Testis (tissue), 3 donors: ENCODE results near the gene TUBB4A. TPM values are rescaled to one million over a fixed set of nuclear protein-coding genes. Genes with fewer than 3 reads are reported as not detected.

Source experiments
- DNase-seq: peaks from one replicate; pipeline ENCODE4 v3.0.0-alpha.2; 2019
- H3K27ac ChIP-seq, 2 donors: fragments of 200-600 bp; sonication (generic); one replicate each; pipeline ENCODE4 v1.5.1; 2019
- H3K27me3 ChIP-seq: fragments of 200-600 bp; sonication (generic); one replicate; pipeline ENCODE4 v1.5.1; 2019
- H3K36me3 ChIP-seq: fragments of 200-600 bp; sonication (generic); one replicate; pipeline ENCODE4 v1.5.1; 2017; ENCODE audit warnings: low read depth; ENCODE audit errors: missing control alignments
- H3K4me1 ChIP-seq: fragments of 200-600 bp; sonication (generic); one replicate; pipeline ENCODE4 v1.5.1; 2019
- H3K4me3 ChIP-seq, 2 donors: fragments of 200-600 bp; sonication (generic); one replicate each; pipeline ENCODE4 v1.5.1; 2017 to 2019
- H3K9me3 ChIP-seq: fragments of 200-600 bp; sonication (generic); one replicate; pipeline ENCODE4 v1.5.1; 2017
- CTCF ChIP-seq, 3 experiments: fragments of 450-650 bp in 2 of 3; fragments of 200-600 bp in 1 of 3; sonication (generic) in 1 of 3; IDR thresholded peaks; one replicate each; pipeline ENCODE4 v1.5.1; 2016 to 2019; ENCODE audit warnings: antibody characterized with exemption in 3 of 3, mild to moderate bottlenecking in 2 of 3, moderate library complexity in 1 of 3
- POLR2A ChIP-seq: fragments of 450-650 bp; IDR thresholded peaks from one replicate; pipeline ENCODE4 v1.6.1; 2017; ENCODE audit warnings: antibody characterized with exemption, mild to moderate bottlenecking, moderate library complexity
- WGBS, 2 donors: methylation state at CpG; one replicate each; pipeline ENCODE4 v1.1.5; 2018; 5-methylcytosine and 5-hydroxymethylcytosine counted together
- intact Hi-C: fragments of 100-400 bp; cut with DNase I; formaldehyde crosslinking; loops from one replicate; pipeline ENCODE4 v1.15.1; 2023; ENCODE audit warnings: low total_unique reads
- polyA plus RNA-seq: library from polyadenylated mRNA; stranded (reverse); fragments of 350-450 nt; fragmentation: Illumina TruSeq; extraction: RNeasy Lipid Tissue Mini Kit (QIAGEN cat#74804); gene quantifications from one replicate; pipeline ENCODE4 v1.2.3, GENCODE V29; 2014; ENCODE audit warnings: low read depth, low replicate concordance; ENCODE audit not compliant: insufficient read depth
- total RNA-seq, 2 donors: library from RNA; depleted of rRNA; stranded (reverse); fragments of >200 nt; gene quantifications; one replicate each; pipeline ENCODE4 v1.2.3, GENCODE V29; 2016

Gene TUBB4A
- total and polyA plus RNA-seq, 3 donors from 2014 or later: 205 to 277 (median 217) TPM

DNA sequence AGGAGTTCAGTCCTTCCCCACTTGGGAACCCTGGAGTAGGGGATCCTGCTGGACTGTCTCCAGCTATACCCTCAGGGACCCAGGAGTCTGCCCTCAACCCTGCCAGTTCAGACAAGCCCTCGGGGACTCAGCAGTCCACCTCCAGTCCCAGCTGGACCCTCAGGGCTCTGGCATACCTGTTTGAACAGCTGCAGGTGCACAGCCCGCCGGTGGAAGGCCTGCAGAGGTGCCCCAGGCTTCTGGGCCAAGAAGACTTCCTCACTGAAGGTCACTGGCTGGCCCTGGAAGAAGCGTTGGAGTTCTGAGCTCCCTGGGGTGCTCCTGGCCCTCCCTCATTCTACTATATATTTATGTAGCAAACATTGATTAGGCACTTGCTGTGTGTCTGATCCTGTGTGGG is 29.4 kb downstream of the TUBB4A start:
- 11 to 52% methylated on average over 1 to 4 of the region's 4 CpGs for WGBS, 2 donors
- Histone ChIP-seq H3K27ac (no peak overlapping the region), H3K27me3 (no peaks in the 10 kb centered on the region), H3K9me3 (no peaks in the 10 kb centered on the region), H3K4me1 (no peaks in the 10 kb centered on the region), H3K36me3 (no peaks in the 10 kb centered on the region), H3K4me3 (no peak overlapping the region)
- DNase-seq: no peak
- intact Hi-C loops: no loop called here
- no peak for TF ChIP-seq CTCF (IDR thresholded peaks at IDR 0.05)
- TF ChIP-seq POLR2A: no peak

- Histone ChIP-seq H3K27me3 (no peaks in the 10 kb centered on the region), H3K9me3 (no peaks in the 10 kb centered on the region), H3K4me1 (no peaks in the 10 kb centered on the region), H3K27ac (no peak overlapping the region), H3K36me3 (no peaks in the 10 kb centered on the region), H3K4me3 (no peak overlapping the region)
- no peak for DNase-seq
- TF ChIP-seq CTCF (IDR thresholded peaks at IDR 0.05): no peak
- no peak for TF ChIP-seq POLR2A
- WGBS, 2 donors: 85 to 91% methylated on average over 13 to 14 of the region's 14 CpGs
- intact Hi-C loops: no loop called here
These were observed 31.0 kb downstream of the TUBB4A start for GRCh38 chr19:6471076-6471475.

DNA sequence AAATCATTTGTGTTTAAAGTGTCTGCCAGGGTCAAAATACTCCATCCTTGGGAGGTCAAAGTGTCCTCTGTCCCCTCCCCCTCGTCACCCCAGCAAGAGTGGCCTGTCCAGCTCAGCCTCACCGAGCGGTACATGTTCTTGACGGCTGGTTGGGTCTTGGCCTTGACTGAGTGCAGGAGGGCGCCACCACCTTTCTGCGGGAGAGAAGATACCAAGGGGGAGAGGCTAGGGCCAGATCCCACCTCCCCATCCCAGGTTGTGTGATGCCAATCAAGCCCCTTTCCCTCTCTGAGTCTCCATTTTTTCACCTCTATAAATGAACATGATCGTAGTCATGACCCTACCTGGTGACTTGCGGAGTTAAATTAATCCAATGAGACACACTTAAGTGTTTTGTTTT is 31.9 kb downstream of the TUBB4A start:
- WGBS, 2 donors: 60 to 64% methylated on average over 8 of the region's 8 CpGs
- intact Hi-C loops: no loop called here
- Histone ChIP-seq H3K27ac (no peak overlapping the region), H3K27me3 (no peaks in the 10 kb centered on the region), H3K36me3 (no peaks in the 10 kb centered on the region), H3K4me3 (no peak overlapping the region), H3K9me3 (no peaks in the 10 kb centered on the region), H3K4me1 (no peaks in the 10 kb centered on the region)
- DNase-seq: no peak
- no peak for TF ChIP-seq POLR2A
- TF ChIP-seq CTCF (IDR thresholded peaks at IDR 0.05): no peak

DNA sequence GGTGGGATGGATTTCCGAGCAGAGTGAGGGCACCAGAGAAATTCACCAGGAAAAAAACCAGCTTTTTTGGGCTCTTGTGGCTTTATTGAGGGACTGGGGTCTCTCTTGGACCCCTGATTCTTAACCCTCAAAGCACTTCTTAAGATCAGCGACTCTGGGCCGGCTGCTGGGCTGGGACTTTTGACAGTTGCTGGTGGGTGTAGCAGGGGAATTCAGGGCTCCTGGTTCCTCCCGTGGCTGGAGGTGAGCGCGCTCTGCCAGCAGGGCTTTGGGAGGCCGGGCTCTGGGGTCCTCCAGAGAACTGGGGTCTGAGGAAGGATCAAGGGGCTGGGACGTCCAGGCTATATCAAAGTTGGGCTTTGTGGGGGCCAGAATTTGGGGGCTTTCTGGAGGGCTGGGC is 34.7 kb downstream of the TUBB4A start:
- Histone ChIP-seq H3K4me1 (no peaks in the 10 kb centered on the region), H3K27ac (no peak overlapping the region), H3K9me3 (no peaks in the 10 kb centered on the region), H3K27me3 (no peaks in the 10 kb centered on the region), H3K4me3 (no peak overlapping the region), H3K36me3 (no peaks in the 10 kb centered on the region)
- intact Hi-C loops: no loop called here
- 87 to 88% methylated on average over 7 to 8 of the region's 8 CpGs for WGBS, 2 donors
- TF ChIP-seq POLR2A (no peak), CTCF (IDR thresholded peaks at IDR 0.05) (no peak)
- DNase-seq: no peak

- no peaks in the 10 kb centered on the region for H3K9me3 ChIP-seq
- H3K27me3 ChIP-seq: no peaks in the 10 kb centered on the region
- DNase-seq: no peak
- no peak overlapping the region for H3K27ac ChIP-seq
- H3K4me1 ChIP-seq: no peaks in the 10 kb centered on the region
- TF ChIP-seq CTCF (IDR thresholded peaks at IDR 0.05) (no peak), POLR2A (no peak)
- 81 to 95% methylated on average over 4 to 21 of the region's 21 CpGs for WGBS, 2 donors
- no peaks in the 10 kb centered on the region for H3K36me3 ChIP-seq
- intact Hi-C loops: no loop called here
- no peak overlapping the region for H3K4me3 ChIP-seq
These were observed 35.4 kb downstream of the TUBB4A start for GRCh38 chr19:6466526-6467248.
